ENCODE data around the gene WLS.

The WLS gene

DNA sequence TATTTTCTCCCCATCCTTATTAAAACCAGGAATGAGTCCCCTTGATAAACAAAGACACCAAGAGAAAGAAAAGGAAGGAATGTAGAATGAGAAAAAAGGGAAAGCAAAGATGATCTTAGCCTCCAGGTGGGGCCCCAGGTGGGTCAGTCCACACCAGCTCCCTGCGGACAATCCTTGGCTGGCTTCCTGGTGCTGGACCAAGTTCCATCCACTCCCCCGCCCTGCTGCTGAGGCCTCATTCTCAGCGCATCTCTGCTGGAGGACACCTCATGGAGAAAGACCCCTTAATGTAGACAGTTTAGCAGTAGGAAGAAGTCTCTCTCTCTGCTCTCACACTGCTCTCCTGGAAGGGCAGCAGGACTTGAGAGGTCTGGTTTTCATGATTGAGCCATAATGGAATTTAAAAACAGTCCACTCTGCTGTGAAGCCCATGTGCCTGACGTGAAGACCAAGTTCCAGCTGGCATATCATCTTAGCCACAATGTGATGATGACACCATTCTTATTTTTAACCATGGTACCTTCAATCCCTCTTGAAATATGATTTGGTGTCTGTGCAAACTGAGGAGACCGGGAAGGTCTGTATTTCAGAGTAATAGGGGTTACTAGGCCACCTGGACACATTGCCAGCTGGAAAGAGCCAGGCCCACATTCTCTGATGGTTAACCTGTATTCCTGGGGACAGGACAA, 83.1 kb downstream of the WLS start:
- TF ChIP-seq GATA3 (IDR thresholded peaks at IDR 0.05; ENCODE audit: low read depth, low read length) (no peak), GATA2 (IDR thresholded peaks at IDR 0.05; ENCODE audit: low read depth, low read length) (no peak)

DNA sequence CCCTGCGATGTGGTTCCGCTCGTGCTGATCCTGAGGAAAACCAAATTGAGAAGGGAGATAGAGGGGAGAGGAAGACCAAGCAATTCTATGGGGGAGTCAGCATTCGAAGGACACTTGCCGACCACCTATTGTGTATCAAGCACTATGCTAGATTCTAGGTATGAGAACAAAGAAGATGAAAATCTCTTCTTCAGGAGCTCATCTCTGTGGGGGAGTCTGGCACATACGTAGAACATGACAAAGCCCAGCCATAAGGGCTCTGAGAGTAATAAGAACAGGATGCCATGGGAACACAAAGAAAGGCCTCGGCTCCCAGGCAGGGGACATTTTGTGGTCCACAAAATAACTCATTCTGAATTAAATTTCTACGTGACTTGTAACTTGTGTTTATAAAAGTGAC, 83.7 kb downstream of the WLS start:
- TF ChIP-seq GATA3 (IDR thresholded peaks at IDR 0.05; ENCODE audit: low read depth, low read length) = no peak
- no peak for TF ChIP-seq GATA2 (IDR thresholded peaks at IDR 0.05; ENCODE audit: low read depth, low read length)

DNA sequence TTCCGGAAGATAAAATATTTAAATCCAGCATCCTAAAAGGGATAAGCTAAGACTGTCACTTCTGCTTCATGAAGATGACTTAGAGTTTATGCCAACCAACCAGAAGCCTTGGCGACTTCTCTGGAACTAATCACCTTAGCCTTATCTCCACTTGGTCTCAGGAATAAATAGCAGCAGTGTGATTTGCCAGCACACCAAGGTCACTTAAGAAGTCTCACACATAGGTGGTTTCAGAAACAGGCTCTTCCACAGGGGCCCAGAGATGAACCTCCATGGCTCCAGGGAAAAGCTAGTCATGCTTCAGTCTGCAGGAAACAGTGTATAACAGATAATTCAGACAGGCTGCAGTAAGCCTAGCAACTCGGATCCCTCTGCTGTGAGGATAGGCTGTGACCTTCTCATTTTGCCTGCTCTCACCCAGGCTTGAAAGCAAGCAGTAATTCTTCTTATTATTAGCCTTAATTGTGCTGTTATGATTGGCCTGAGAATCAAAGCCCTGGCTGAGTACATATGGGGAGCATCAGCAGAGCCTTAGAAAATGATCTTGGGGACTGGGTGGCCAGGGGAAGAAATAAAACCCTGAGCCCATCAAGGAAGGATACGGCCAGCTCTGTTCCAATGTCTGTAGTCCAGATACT, 84.7 kb downstream of the WLS start:
- no peak for TF ChIP-seq GATA2 (IDR thresholded peaks at IDR 0.05; ENCODE audit: low read depth, low read length)
- no peak for TF ChIP-seq GATA3 (IDR thresholded peaks at IDR 0.05; ENCODE audit: low read depth, low read length)

DNA sequence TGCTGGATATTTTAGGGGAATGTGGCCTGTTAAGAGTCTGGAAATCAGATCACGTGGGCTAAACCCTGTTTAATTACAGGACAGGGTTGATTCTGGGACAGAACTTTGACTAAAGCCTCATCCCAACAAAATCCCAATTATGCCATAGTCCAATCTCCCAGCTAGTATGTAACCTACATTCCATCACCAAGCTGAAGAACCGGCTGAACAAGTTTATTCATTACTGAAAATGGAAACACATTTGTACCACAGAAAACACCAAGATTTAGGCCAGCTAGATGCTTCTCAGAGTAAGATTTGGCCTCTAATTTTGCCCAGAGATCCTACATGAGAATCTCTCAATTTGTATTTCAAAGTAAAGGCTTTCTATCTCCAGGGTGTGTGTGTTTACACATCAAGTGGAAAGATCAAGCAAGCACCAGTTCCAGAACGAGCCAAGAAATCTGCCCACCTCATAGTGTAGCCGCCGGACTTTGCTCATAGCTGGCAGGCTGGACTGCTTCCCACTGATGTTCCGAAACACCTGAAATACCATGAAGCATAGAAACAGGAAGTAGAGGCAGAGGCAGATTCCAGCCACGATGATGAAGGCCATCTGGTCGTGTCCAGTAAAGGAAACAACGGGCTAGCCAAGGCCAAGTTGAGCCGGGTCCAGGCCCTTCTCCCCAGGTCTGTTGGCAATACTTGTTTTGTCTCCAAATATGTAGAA, 86.8 kb downstream of the WLS start:
- TF ChIP-seq GATA2 (IDR thresholded peaks at IDR 0.05; ENCODE audit: low read depth, low read length) (no peak), GATA3 (IDR thresholded peaks at IDR 0.05; ENCODE audit: low read depth, low read length) (no peak)

DNA sequence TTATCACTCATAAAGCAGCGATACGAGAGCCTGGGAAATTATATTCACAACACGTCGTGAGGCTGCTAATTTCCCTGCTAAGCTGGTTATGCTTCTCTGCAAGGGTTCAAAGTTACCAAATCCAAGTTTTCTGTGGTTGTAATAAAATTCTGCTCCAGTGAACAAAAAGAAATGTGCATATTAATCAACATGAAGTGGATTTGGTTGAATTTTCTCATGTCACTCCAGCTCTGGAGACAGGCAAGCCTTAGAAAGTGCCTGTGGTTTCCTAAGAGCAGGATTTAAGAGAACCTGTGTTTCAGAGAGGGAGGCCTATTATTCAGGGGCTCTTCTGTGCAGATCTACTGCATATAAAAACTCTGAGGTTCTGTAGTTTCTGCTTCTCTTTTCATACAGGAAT, 87.5 kb downstream of the WLS start:
- no peak for TF ChIP-seq GATA2 (IDR thresholded peaks at IDR 0.05; ENCODE audit: low read depth, low read length)
- TF ChIP-seq GATA3 (IDR thresholded peaks at IDR 0.05; ENCODE audit: low read depth, low read length) = no peak

DNA sequence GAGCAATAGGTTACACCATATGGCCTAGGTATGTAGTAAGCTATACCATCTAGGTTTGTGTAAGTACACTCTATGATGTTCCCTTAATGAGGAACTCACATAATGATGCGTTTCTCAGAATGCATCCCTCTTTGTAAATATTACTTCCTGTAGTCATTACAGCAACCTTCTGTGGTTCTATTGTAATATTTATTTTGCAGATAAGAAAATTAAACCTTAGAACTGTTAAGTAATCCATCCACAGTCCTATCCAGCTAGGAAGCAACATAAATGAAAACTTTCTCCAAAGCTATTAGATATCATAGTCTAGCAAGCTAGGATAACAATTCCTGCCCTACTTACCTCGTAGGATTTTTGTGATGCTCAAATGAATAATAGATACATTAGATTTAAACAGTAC, 88.7 kb downstream of the WLS start:
- TF ChIP-seq GATA2 (IDR thresholded peaks at IDR 0.05; ENCODE audit: low read depth, low read length) = no peak

DNA sequence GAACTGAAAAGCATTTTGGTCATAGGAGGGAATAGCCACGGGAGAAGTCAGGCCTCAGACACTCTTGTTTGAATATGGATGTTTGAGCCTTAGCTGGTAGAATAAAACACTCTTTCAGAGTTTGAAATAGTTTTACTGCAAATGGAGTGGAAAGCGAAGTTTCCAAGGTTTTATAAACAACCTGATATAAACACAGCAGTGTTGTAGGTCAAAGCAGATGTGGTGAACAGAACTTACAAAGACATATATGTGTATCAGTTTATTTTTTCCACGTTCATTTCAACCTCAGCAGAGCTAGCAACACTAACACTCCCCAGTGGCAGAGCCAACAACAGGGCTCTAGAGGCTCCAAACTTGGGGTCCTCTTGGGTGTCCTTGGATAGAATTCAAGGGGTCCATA, 89.9 kb downstream of the WLS start:
- TF ChIP-seq GATA2 (IDR thresholded peaks at IDR 0.05; ENCODE audit: low read depth, low read length) = no peak
- no peak for TF ChIP-seq GATA3 (IDR thresholded peaks at IDR 0.05; ENCODE audit: low read depth, low read length)

DNA sequence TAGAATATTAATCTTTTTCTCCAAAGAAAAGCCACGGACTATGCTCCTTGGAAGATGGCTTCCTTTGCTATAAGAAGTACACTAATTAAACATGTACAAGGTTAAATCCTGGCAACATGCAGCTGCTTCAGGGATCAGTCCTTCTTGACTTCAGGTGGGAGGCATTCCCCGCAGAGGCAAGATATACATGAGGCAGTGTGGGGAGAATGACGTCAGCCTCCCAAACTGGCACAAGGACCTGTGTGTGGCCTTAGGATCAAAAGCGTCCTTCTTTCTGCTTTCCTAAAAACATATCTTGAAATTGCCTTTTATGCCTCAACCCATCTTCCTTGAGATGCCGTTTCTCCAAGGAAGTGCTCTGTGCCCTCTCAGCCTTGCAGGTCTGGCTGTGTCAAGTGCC, 90.3 kb downstream of the WLS start:
- no peak for TF ChIP-seq GATA2 (IDR thresholded peaks at IDR 0.05; ENCODE audit: low read depth, low read length)
- TF ChIP-seq GATA3 (IDR thresholded peaks at IDR 0.05; ENCODE audit: low read depth, low read length) = no peak

DNA sequence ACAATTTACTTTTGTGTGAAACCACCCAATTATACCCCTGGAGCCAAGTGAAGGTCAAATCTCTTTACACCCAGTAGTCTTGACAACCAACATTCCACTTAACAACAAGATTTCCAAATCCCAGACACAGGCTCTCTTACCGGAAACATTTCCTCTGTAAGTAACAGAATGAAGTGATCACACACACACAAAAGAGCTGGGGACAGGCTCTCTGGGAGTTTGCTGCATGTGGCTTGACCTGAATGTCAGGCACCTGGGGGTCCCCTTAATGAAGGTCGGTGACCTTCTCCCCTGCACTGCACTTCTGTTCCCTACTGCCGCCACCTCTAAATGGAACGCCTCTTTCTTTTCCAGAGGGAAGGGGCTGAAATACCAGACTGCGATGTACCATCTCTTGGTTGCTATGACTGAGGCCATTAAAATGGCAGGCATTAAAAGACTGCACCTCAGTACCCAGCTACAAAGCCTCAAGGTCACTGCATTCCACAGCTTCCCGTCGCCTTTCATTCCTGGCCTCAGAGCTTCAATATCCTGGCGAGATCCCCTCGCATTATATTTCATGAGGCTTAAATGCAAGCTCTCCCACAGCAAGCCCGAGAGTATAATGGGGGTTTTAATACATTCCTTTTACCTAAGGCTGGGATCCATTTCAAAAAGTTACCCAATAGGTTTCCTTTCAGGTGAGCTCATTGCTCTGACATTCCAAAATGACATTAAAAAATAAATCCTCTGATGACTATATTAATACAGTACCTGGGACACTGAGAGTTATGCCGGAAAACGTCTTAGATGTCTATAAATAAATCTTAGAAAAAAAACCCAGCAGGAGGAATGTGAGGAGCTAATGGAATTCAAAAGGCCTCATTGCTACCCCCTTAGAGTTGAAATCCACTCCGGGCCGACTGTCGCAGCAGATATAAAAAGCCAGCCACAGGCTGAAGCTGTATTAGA, 91.0 kb downstream of the WLS start:
- TF ChIP-seq GATA2 (IDR thresholded peaks at IDR 0.05; ENCODE audit: low read depth, low read length) = no peak
- TF ChIP-seq GATA3 (IDR thresholded peaks at IDR 0.05; ENCODE audit: low read depth, low read length) = no peak

DNA sequence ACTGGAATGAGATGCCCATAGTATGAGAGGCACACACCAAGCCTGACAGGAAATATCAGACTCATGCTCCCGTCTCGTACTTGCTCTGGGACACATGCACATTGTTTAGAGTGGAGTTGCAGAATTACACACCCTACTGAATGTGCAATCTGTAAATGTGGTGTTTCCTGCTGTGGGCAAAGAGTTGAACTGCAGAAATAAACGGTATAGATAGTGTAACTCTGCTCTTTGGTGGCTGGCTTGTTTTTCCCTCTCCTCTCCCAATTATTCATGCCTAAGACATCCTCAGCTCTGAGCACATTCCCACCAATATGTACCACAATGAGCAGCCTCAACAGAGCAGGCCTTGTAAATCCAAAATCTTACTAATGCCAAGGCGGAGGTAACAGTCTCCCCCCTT, 91.8 kb downstream of the WLS start:
- TF ChIP-seq GATA2 (IDR thresholded peaks at IDR 0.05; ENCODE audit: low read depth, low read length) (no peak), GATA3 (IDR thresholded peaks at IDR 0.05; ENCODE audit: low read depth, low read length) (no peak)

DNA sequence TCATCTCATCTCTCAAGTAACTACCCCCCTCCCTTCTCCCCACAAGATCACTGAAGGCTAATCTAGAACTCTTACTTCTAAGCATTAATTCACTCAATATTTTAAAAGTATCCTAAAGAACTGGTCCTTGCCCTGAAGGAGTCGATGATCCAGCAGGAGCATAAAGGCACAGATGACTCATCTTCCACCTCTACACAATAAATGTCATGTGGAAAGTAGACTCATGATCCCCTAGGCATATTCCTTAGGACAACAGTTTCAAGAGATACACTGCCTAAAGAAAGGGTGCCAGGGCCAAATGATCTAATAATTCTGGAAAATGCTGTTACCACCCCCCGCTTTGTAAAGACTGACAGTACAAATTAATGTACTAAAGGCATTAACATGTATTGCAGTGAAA, 96.1 kb downstream of the WLS start:
- TF ChIP-seq GATA3 (IDR thresholded peaks at IDR 0.05; ENCODE audit: low read depth, low read length) (no peak), GATA2 (IDR thresholded peaks at IDR 0.05; ENCODE audit: low read depth, low read length) (no peak)

DNA sequence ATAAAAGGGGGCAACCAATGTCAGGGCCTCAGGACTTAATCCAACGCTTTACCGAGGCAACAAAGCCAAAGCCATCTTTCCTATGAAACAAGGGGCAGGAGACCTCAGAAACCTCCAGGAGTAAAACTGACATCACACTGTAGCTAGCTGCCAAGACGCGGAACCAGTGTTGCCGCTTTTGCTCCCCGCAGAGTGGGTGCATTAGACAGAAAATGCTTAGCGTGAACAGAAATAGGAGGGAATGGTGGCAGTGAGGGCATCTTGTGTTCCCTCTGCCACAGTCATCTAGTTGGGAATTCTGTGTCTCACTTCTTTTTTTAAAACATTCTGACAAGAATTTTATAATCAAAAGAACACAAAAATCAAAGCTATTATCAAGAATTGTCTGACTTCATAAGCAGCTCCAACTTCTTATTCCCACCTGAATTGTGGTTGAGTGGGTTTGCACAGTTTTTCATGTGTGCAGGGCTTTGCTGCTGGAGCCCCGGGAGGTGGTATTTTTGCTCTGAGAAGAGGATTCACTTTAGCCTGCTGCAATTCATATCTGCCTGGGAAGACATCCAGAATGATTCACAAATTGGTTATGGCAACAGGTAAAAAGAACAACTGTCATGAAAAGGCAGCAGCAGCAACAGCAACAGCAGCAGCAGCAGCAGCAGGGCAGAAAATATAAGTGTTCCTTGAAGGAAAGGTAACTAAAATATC, 99.7 kb downstream of the WLS start:
- TF ChIP-seq GATA3 (IDR thresholded peaks at IDR 0.05; ENCODE audit: low read depth, low read length) = no peak
- TF ChIP-seq GATA2 (IDR thresholded peaks at IDR 0.05; ENCODE audit: low read depth, low read length) = no peak

DNA sequence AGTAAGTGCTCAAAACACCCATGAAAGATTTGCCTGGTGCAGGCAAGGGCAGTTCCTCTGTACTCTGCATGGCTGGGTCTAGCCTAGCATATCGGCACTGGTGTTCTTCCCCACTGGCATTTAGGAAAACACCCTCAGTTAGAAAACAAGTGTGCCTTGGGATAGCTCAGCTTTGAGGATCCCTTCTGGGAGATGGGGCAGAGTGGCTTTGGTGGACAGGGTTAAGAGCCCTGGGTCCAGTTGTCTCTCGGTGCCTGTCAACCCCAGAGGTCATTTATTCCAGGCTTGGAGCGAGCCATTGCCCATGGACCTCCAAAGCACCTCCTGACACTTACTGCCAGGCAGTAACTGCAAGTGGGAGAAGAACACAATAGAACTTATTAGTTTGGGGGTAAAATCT, 101.1 kb downstream of the WLS start:
- TF ChIP-seq GATA3 (IDR thresholded peaks at IDR 0.05; ENCODE audit: low read depth, low read length) = no peak
- TF ChIP-seq GATA2 (IDR thresholded peaks at IDR 0.05; ENCODE audit: low read depth, low read length) = no peak
